ENCODE measurements around the gene MMP2. TPM values are rescaled to one million over a fixed set of nuclear protein-coding genes. Genes with fewer than 3 reads are reported as not detected.

The MMP2 gene
- total RNA-seq, 1 experiment from 2014 or later, result 61.3 TPM

- TF ChIP-seq ARID4B (CRISPR knock-in tag; IDR thresholded peaks at IDR 0.05; ENCODE audit: borderline replicate concordance) (no peak), MAX (CRISPR knock-in tag; IDR thresholded peaks at IDR 0.05) (no peak), NR1H2 (CRISPR knock-in tag; IDR thresholded peaks at IDR 0.05) (no peak), SMAD4 (CRISPR knock-in tag; IDR thresholded peaks at IDR 0.05) (no peak), AFF4 (CRISPR knock-in tag; IDR thresholded peaks at IDR 0.05; ENCODE audit: borderline replicate concordance) (no peak), FOXP4 (CRISPR knock-in tag; IDR thresholded peaks at IDR 0.05) (no peak), ZNF317 (CRISPR knock-in tag; IDR thresholded peaks at IDR 0.05; ENCODE audit: borderline replicate concordance, low read depth) (no peak), USF1 (CRISPR knock-in tag; IDR thresholded peaks at IDR 0.05) (no peak), ELF4 (CRISPR knock-in tag; IDR thresholded peaks at IDR 0.05; ENCODE audit: low read depth) (no peak), ZNF121 (CRISPR knock-in tag; IDR thresholded peaks at IDR 0.05) (no peak), IRF1 (CRISPR knock-in tag; IDR thresholded peaks at IDR 0.05) (no peak), ATF1 (CRISPR knock-in tag; IDR thresholded peaks at IDR 0.05) (no peak)
These were observed 34.6 kb downstream of the MMP2 start (continued) for GRCh38 chr16:55513616-55514015.

GRCh38 chr16:55515111-55515510 lies 36.1 kb downstream of the MMP2 start:
- H3K9me3 Mint-ChIP-seq, result peaks cover 70% of the 10 kb centered on the region
- no peak for TF ChIP-seq ZNF263 (CRISPR knock-in tag; IDR thresholded peaks at IDR 0.05; ENCODE audit: low read depth)
- TF ChIP-seq NR2C2 (CRISPR knock-in tag; IDR thresholded peaks at IDR 0.05), result no peak
- no peak for TF ChIP-seq ZNF138 (CRISPR knock-in tag; conservative IDR thresholded peaks at IDR 0.05)
- no peak for TF ChIP-seq E2F1 (CRISPR knock-in tag; IDR thresholded peaks at IDR 0.05)
- TF ChIP-seq ZNF219 (CRISPR knock-in tag; IDR thresholded peaks at IDR 0.05; ENCODE audit: borderline replicate concordance), result no peak
- TF ChIP-seq CDX4 (CRISPR knock-in tag; IDR thresholded peaks at IDR 0.05; ENCODE audit: borderline replicate concordance), result no peak
- TF ChIP-seq STAT6 (CRISPR knock-in tag; conservative IDR thresholded peaks at IDR 0.05; ENCODE audit: low read depth), result no peak
- TF ChIP-seq PRRX2 (CRISPR knock-in tag; IDR thresholded peaks at IDR 0.05), result no peak

More at GRCh38 chr16:55515111-55515510, 36.1 kb downstream of the MMP2 start:
- Mint-ChIP-seq H3K36me3 (peaks cover 61% of the 10 kb centered on the region), H3K4me3 (no peak overlapping the region), H3K4me1 (peaks cover 4% of the 10 kb centered on the region), H3K27me3 (ENCODE audit: low read depth) (no peaks in the 10 kb centered on the region; the same call in 1 of the 2 replicates), H3K27ac (no peak overlapping the region)
- CTCF ChIA-PET, result interaction anchor here (1.0 to 3.1 kb wide), 2 partner anchors 14 to 50 kb away, joined by 3 to 11 read pairs; no protein-coding TSS in a partner anchor
- ATAC-seq (no peak), DNase-seq (ENCODE audit: low spot score) (no peak)
- POLR2A ChIA-PET, result no interaction called here

All from WTC11 (cell line).